Naive thymus-derived CD4-positive, alpha-beta T cell (primary cell): Measurements from ENCODE around the gene UBE3B. TPM values are rescaled to one million over a fixed set of nuclear protein-coding genes. Genes with fewer than 3 reads are reported as not detected.

Source experiments
- ATAC-seq: fragments of 150-1000 bp; cut with Tn5 transposase; 2 replicates; pipeline ENCODE4 v1.10.0; 2021; ENCODE audit warnings: mild to moderate bottlenecking, moderate library complexity
- CTCF ChIA-PET: fragments of 350-600 bp; sonication (Branson Sonifier 250); formaldehyde crosslinking; loops from one replicate; lab custom pipeline; 2021; ENCODE audit warnings: antibody characterized with exemption; lab: Charles Lee
- POLR2A ChIA-PET: fragments of 350-600 bp; sonication (Branson Sonifier 250); formaldehyde crosslinking; loops from one replicate; lab custom pipeline; 2021; ENCODE audit warnings: antibody characterized with exemption, inconsistent platforms; lab: Charles Lee
- DNase-seq, 9 donors: peaks; one replicate each; pipeline versions ENCODE4 v3.0.0 to v3.0.0-alpha.2; 2020 to 2022; ENCODE audit warnings: mixed read lengths in 1 of 9
- H3K27ac ChIP-seq: one replicate; pipeline ENCODE4 v1.7.0; 2013; ENCODE audit warnings: mild to moderate bottlenecking, low read depth, low read length, moderate library complexity
- H3K27me3 ChIP-seq, 2 donors: one replicate each; pipeline ENCODE4 v1.7.0; 2013; ENCODE audit warnings: low read length in 2 of 2, mild to moderate bottlenecking in 2 of 2, moderate library complexity in 2 of 2; ENCODE audit not compliant: control insufficient read depth in 2 of 2, insufficient read depth in 2 of 2
- H3K36me3 ChIP-seq, 3 experiments: 1 replicate in 2 of 3; 2 replicates in 1 of 3; pipeline ENCODE4 v1.7.0; 2013; ENCODE audit warnings: low read length in 3 of 3, mild to moderate bottlenecking in 3 of 3, moderate library complexity in 1 of 3; ENCODE audit not compliant: insufficient read depth in 3 of 3, control insufficient read depth in 2 of 3
- H3K4me1 ChIP-seq, 2 donors: one replicate each; pipeline ENCODE4 v1.7.0; 2013; ENCODE audit warnings: low read length in 2 of 2, mild to moderate bottlenecking in 2 of 2, moderate library complexity in 1 of 2; ENCODE audit not compliant: control insufficient read depth in 2 of 2, insufficient read depth in 2 of 2
- H3K4me3 ChIP-seq: 2 replicates; pipeline ENCODE4 v1.7.0; 2013; ENCODE audit warnings: mild to moderate bottlenecking, low read length
- H3K9me3 ChIP-seq, 3 experiments: 1 replicate in 2 of 3; 2 replicates in 1 of 3; pipeline ENCODE4 v1.7.0; 2013; ENCODE audit warnings: low read length in 3 of 3; ENCODE audit not compliant: control insufficient read depth in 2 of 3
- H3K27ac Mint-ChIP-seq, 9 donors: one replicate each; pipeline ENCODE4 v1.8.0; 2020 to 2022; ENCODE audit warnings: mixed read lengths in 9 of 9, mild to moderate bottlenecking in 8 of 9, moderate library complexity in 5 of 9, inconsistent platforms in 2 of 9
- H3K27me3 Mint-ChIP-seq, 5 donors: one replicate each; pipeline ENCODE4 v1.8.0; 2021 to 2022; ENCODE audit warnings: mixed read lengths in 5 of 5, mild to moderate bottlenecking in 1 of 5
- H3K36me3 Mint-ChIP-seq, 5 donors: one replicate each; pipeline ENCODE4 v1.8.0; 2020 to 2022; ENCODE audit warnings: mixed read lengths in 5 of 5, mild to moderate bottlenecking in 3 of 5, inconsistent platforms in 1 of 5
- H3K4me1 Mint-ChIP-seq, 7 donors: one replicate each; pipeline ENCODE4 v1.8.0; 2020 to 2022; ENCODE audit warnings: mixed read lengths in 7 of 7, mild to moderate bottlenecking in 3 of 7, inconsistent platforms in 1 of 7
- H3K4me3 Mint-ChIP-seq, 10 donors: one replicate each; pipeline ENCODE4 v1.8.0; 2020 to 2022; ENCODE audit warnings: mild to moderate bottlenecking in 10 of 10, mixed read lengths in 10 of 10, moderate library complexity in 6 of 10, inconsistent platforms in 2 of 10
- H3K9me3 Mint-ChIP-seq, 11 donors: one replicate each; pipeline ENCODE4 v1.8.0; 2020 to 2022; ENCODE audit warnings: mixed read lengths in 11 of 11, mild to moderate bottlenecking in 4 of 11, inconsistent platforms in 1 of 11, moderate library complexity in 1 of 11
- intact Hi-C, 2 donors: fragments of 100-400 bp; cut with micrococcal nuclease; formaldehyde crosslinking; loops; one replicate each; pipeline ENCODE4 v1.15.1; 2023
- polyA plus RNA-seq, 2 donors: library from polyadenylated mRNA; unstranded; fragments of 300-500 nt; fragmentation: Illumina TruSeq; gene quantifications; one replicate each; pipeline ENCODE4 v1.2.3, GENCODE V29; 2021
- total RNA-seq, 6 experiments: library from RNA in 5 of 6; stranded (reverse) in 5 of 6; gene quantifications; 1 replicate in 5 of 6; 2 replicates in 1 of 6; pipeline ENCODE4 v1.2.3 and lab custom pipeline; 2021 to 2026

The UBE3B gene
- total and polyA plus RNA-seq, 7 experiments from 2014 or later: 20.2 to 62.8 (median 34.9) TPM

GRCh38 chr12:109563291-109564284, 86.2 kb downstream of the UBE3B start:
- no peak overlapping the region for H3K4me3 Mint-ChIP-seq
- Histone ChIP-seq H3K4me3 (no peak overlapping the region), H3K27me3 (no peaks in the 10 kb centered on the region), H3K27ac (no peak overlapping the region), H3K4me1 (no peaks in the 10 kb centered on the region), H3K36me3 (peaks cover 0 to 68% (median 0%) of the 10 kb centered on the region in 3 experiments), H3K9me3 (peaks cover 0 to 8% (median 0%) of the 10 kb centered on the region in 3 experiments)
- no peaks in the 10 kb centered on the region for H3K4me1 Mint-ChIP-seq
- CTCF ChIA-PET: interaction anchor here (0.9 kb wide), 1 partner anchor 247 kb away, joined by 3 read pairs; no protein-coding TSS in a partner anchor
- intact Hi-C loops: no loop called here
- H3K27ac Mint-ChIP-seq: no peak overlapping the region
- DNase-seq (no peak), ATAC-seq (no peak)
- peaks cover 5 to 57% (median 22%) of the 10 kb centered on the region in 5 donors for H3K36me3 Mint-ChIP-seq
- POLR2A ChIA-PET: no interaction called here
- no peaks in the 10 kb centered on the region for H3K27me3 Mint-ChIP-seq
- peaks cover 0 to 11% (median 0%) of the 10 kb centered on the region in 11 donors for H3K9me3 Mint-ChIP-seq

GRCh38 chr12:109566424-109566823, 89.0 kb downstream of the UBE3B start:
- POLR2A ChIA-PET: no interaction called here
- H3K4me3 ChIP-seq: no peak overlapping the region

GRCh38 chr12:109567296-109567695, 89.9 kb downstream of the UBE3B start:
- H3K27me3 Mint-ChIP-seq: no peaks in the 10 kb centered on the region
- Histone ChIP-seq H3K4me3 (no peak overlapping the region), H3K9me3 (peaks cover 0 to 4% (median 0%) of the 10 kb centered on the region in 3 experiments), H3K27me3 (no peaks in the 10 kb centered on the region), H3K4me1 (peaks cover 0 to 1% of the 10 kb centered on the region in 2 donors), H3K36me3 (peaks cover 0 to 63% (median 0%) of the 10 kb centered on the region in 3 experiments), H3K27ac (no peak overlapping the region)
- ATAC-seq (no peak), DNase-seq (no peak)
- peaks cover 2 to 58% (median 14%) of the 10 kb centered on the region in 5 donors for H3K36me3 Mint-ChIP-seq
- POLR2A ChIA-PET: no interaction called here
- H3K4me3 Mint-ChIP-seq: no peak overlapping the region
- CTCF ChIA-PET: no interaction called here
- H3K9me3 Mint-ChIP-seq: peaks cover 0 to 3% (median 0%) of the 10 kb centered on the region in 11 donors
- intact Hi-C loops: no loop called here
- H3K27ac Mint-ChIP-seq: no peak overlapping the region
- H3K4me1 Mint-ChIP-seq: peaks cover 3 to 14% (median 8%) of the 10 kb centered on the region in 7 donors

More at GRCh38 chr12:109566424-109566823, 89.0 kb downstream of the UBE3B start:
- Histone ChIP-seq H3K27me3 (no peaks in the 10 kb centered on the region), H3K36me3 (peaks cover 0 to 72% (median 0%) of the 10 kb centered on the region in 3 experiments), H3K9me3 (peaks cover 0 to 8% (median 0%) of the 10 kb centered on the region in 3 experiments), H3K27ac (no peak overlapping the region), H3K4me1 (no peaks in the 10 kb centered on the region)
- Mint-ChIP-seq H3K36me3 (peaks cover 5 to 66% (median 22%) of the 10 kb centered on the region in 5 donors), H3K27ac (peak overlapping the region in 1 of 9 donors; percentile 18), H3K4me1 (peaks cover 0 to 9% (median 4%) of the 10 kb centered on the region in 7 donors), H3K4me3 (no peak overlapping the region), H3K9me3 (peaks cover 0 to 11% (median 0%) of the 10 kb centered on the region in 11 donors), H3K27me3 (no peaks in the 10 kb centered on the region)
- CTCF ChIA-PET: no interaction called here
- ATAC-seq (no peak), DNase-seq (no peak)
- intact Hi-C loops: no loop called here

GRCh38 chr12:109567967-109568366, 90.5 kb downstream of the UBE3B start:
- H3K36me3 Mint-ChIP-seq: peaks cover 0 to 51% (median 9%) of the 10 kb centered on the region in 5 donors
- ATAC-seq (no peak), DNase-seq (no peak)
- no peaks in the 10 kb centered on the region for H3K9me3 ChIP-seq
- ChIA-PET CTCF (no interaction called here), POLR2A (no interaction called here)
- H3K27ac ChIP-seq: no peak overlapping the region
- H3K4me1 Mint-ChIP-seq: peaks cover 3 to 21% (median 14%) of the 10 kb centered on the region in 7 donors
- H3K4me3 Mint-ChIP-seq: no peak overlapping the region
- no peak overlapping the region for H3K27ac Mint-ChIP-seq
- H3K36me3 ChIP-seq: peaks cover 0 to 56% (median 0%) of the 10 kb centered on the region in 3 experiments
- intact Hi-C loops: no loop called here
- H3K27me3 Mint-ChIP-seq: no peaks in the 10 kb centered on the region
- H3K9me3 Mint-ChIP-seq: peaks cover 0 to 1% (median 0%) of the 10 kb centered on the region in 11 donors
- no peak overlapping the region for H3K4me3 ChIP-seq
- H3K27me3 ChIP-seq: no peaks in the 10 kb centered on the region
- peaks cover 6 to 8% of the 10 kb centered on the region in 2 donors for H3K4me1 ChIP-seq

- intact Hi-C loops: no loop called here
- POLR2A ChIA-PET: no interaction called here
- H3K27me3 ChIP-seq: no peaks in the 10 kb centered on the region
- H3K36me3 ChIP-seq: peaks cover 0 to 54% (median 0%) of the 10 kb centered on the region in 3 experiments
- no peak for ATAC-seq
- peaks cover 7 to 9% of the 10 kb centered on the region in 2 donors for H3K4me1 ChIP-seq
- CTCF ChIA-PET: no interaction called here
- no peak overlapping the region for H3K27ac ChIP-seq
- peaks cover 0 to 3% (median 0%) of the 10 kb centered on the region in 11 donors for H3K9me3 Mint-ChIP-seq
- peaks cover 3 to 25% (median 18%) of the 10 kb centered on the region in 7 donors for H3K4me1 Mint-ChIP-seq
- H3K4me3 ChIP-seq: no peak overlapping the region
- H3K27me3 Mint-ChIP-seq: no peaks in the 10 kb centered on the region
- no peak for DNase-seq
- no peaks in the 10 kb centered on the region for H3K9me3 ChIP-seq
- H3K4me3 Mint-ChIP-seq: no peak overlapping the region
- H3K36me3 Mint-ChIP-seq: peaks cover 0 to 46% (median 9%) of the 10 kb centered on the region in 5 donors
- no peak overlapping the region for H3K27ac Mint-ChIP-seq
These were observed 91.1 kb downstream of the UBE3B start for GRCh38 chr12:109568486-109568885.

GRCh38 chr12:109571773-109572505, 94.5 kb downstream of the UBE3B start:
- Histone ChIP-seq H3K27me3 (no peaks in the 10 kb centered on the region), H3K4me3 (no peak overlapping the region), H3K36me3 (peaks cover 0 to 35% (median 0%) of the 10 kb centered on the region in 3 experiments), H3K4me1 (peaks cover 13 to 16% of the 10 kb centered on the region in 2 donors), H3K9me3 (no peaks in the 10 kb centered on the region), H3K27ac (peak overlapping the region; percentile 95)
- POLR2A ChIA-PET: interaction anchor here (0.6 kb wide), 1 partner anchor 108 kb away, joined by 3 read pairs; no protein-coding TSS in a partner anchor
- DNase-seq (no peak), ATAC-seq (no peak)
- intact Hi-C loops: loop anchor here (2.0 to 10.0 kb wide), 7 partner anchors 423 to 1811 kb away; partner anchors contain the start of genes FICD (in 2 of the 2), ANKRD13A (in 1 of the 2), ATP2A2 (in 1 of the 2) and GIT2 (in 1 of the 2)
- Mint-ChIP-seq H3K9me3 (peaks cover 0 to 3% (median 0%) of the 10 kb centered on the region in 11 donors), H3K4me1 (peaks cover 9 to 39% (median 36%) of the 10 kb centered on the region in 7 donors), H3K27ac (peak overlapping the region in 7 of 9 donors; percentile 29 to 98 (median 74)), H3K27me3 (no peaks in the 10 kb centered on the region), H3K36me3 (peaks cover 0 to 30% (median 10%) of the 10 kb centered on the region in 5 donors), H3K4me3 (peak overlapping the region in 5 of 10 donors; percentile 35 to 96 (median 90))
- CTCF ChIA-PET: interaction anchor here (0.7 kb wide), 1 partner anchor 1650 kb away, joined by 3 read pairs; no protein-coding TSS in a partner anchor
